ENCODE measurements around the gene OR1K1.

GRCh38 chr9:122827761-122828093, 27.8 kb downstream of the OR1K1 start:
- TF ChIP-seq MXD1 (CRISPR knock-in tag; IDR thresholded peaks at IDR 0.05; ENCODE audit: borderline replicate concordance, poor library complexity, severe bottlenecking), result no peak
- TF ChIP-seq LEF1 (IDR thresholded peaks at IDR 0.05), result no peak
- TF ChIP-seq SMARCA5 (IDR thresholded peaks at IDR 0.05), result no peak
- no peak for TF ChIP-seq COPS2 (conservative IDR thresholded peaks at IDR 0.05)
- TF ChIP-seq EZH2 (IDR thresholded peaks at IDR 0.05; ENCODE audit: borderline replicate concordance, low read depth, low read length), result no peak
- no peak for TF ChIP-seq GTF2F1 (IDR thresholded peaks at IDR 0.05; ENCODE audit: low read depth, low read length)
- TF ChIP-seq CUX1 (CRISPR knock-in tag; IDR thresholded peaks at IDR 0.05), result no peak
- no peak for TF ChIP-seq SIN3A (IDR thresholded peaks at IDR 0.05; ENCODE audit: borderline replicate concordance in 2 of 2, control insufficient read depth in 1 of 2, low read depth in 2 of 2, low read length in 2 of 2)
- no peak for TF ChIP-seq FOSL1 (tag; conservative IDR thresholded peaks at IDR 0.05)
- no peak for TF ChIP-seq MTA2 (IDR thresholded peaks at IDR 0.05; ENCODE audit: low read depth)
- no peak for TF ChIP-seq KAT7 (CRISPR knock-in tag; IDR thresholded peaks at IDR 0.05; ENCODE audit: borderline replicate concordance)
